GM12873 (cell line): ENCODE measurements around the gene OR4C11.

Source experiments
- TF ChIP-seq, protein P1 (sequence below): IDR thresholded peaks from 2 replicates; pipeline ENCODE4 v1.5.1; 2012; ENCODE audit warnings: low read depth, mild to moderate bottlenecking, moderate library complexity, low read length, control low read depth; ENCODE audit not compliant: insufficient read depth; ENCODE audit errors: missing control alignments

Gene OR4C11

DNA sequence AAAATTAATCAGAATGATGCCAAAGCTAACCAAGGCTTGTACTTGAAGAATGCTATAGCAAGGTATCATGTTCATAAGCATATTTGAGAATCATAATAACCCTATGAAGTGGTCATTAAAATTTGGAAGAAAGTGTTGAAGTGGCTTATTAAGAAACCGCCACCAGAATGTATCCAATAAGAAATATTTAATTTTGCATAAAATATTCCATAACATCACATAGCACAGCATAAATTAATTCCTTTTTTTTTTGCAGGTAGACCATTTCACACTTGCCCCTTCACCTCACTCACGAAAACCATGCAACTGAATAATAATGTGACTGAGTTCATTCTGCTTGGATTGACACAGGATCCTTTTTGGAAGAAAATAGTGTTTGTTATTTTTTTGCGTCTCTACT, 35.6 kb downstream of the OR4C11 start, which contains the start of gene OR4C16:
OR4C16 (plus strand) TSS at position 301 of the 400 bp plus-strand sequence; CDS start at position 301, 0 bp downstream.
- TF ChIP-seq, protein P1, sequence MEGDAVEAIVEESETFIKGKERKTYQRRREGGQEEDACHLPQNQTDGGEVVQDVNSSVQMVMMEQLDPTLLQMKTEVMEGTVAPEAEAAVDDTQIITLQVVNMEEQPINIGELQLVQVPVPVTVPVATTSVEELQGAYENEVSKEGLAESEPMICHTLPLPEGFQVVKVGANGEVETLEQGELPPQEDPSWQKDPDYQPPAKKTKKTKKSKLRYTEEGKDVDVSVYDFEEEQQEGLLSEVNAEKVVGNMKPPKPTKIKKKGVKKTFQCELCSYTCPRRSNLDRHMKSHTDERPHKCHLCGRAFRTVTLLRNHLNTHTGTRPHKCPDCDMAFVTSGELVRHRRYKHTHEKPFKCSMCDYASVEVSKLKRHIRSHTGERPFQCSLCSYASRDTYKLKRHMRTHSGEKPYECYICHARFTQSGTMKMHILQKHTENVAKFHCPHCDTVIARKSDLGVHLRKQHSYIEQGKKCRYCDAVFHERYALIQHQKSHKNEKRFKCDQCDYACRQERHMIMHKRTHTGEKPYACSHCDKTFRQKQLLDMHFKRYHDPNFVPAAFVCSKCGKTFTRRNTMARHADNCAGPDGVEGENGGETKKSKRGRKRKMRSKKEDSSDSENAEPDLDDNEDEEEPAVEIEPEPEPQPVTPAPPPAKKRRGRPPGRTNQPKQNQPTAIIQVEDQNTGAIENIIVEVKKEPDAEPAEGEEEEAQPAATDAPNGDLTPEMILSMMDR = no peak

DNA sequence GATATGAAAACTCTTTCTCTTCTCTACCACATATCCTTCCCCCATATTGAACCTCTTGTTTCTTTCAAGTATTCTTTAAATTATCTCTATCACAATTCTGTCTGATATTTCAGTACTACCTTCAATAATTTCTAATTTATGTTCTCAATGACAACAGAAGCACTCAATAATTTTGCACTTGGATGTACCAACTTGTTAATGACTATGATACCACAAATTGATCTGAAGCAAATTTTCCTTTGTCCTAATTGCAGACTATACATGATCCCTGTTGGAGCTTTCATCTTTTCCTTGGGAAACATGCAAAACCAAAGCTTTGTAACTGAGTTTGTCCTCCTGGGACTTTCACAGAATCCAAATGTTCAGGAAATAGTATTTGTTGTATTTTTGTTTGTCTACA, 53.3 kb downstream of the OR4C11 start, which contains the start of gene OR4C15:
OR4C15 (plus strand) TSS at position 301 of the 400 bp plus-strand sequence; CDS start at position 301, 0 bp downstream.
- TF ChIP-seq, protein P1 = no peak
